K562 (cell line): Measurements from ENCODE around the gene TTC39A. TPM values are rescaled to one million over a fixed set of nuclear protein-coding genes. Genes with fewer than 3 reads are reported as not detected.

Source experiments
- BHLHE40 ChIP-seq: IDR thresholded peaks from 2 replicates; pipeline ENCODE4 v1.6.1; 2011; ENCODE audit warnings: low read length, improper control_type of control experiment
- BRF1 ChIP-seq: IDR thresholded peaks from 3 replicates; pipeline ENCODE4 v1.6.1; 2011; ENCODE audit warnings: borderline replicate concordance, mild to moderate bottlenecking; ENCODE audit not compliant: insufficient read length; ENCODE audit errors: extremely low read depth
- EWSR1 ChIP-seq: fragments of 450-650 bp; IDR thresholded peaks from 2 replicates; pipeline ENCODE4 v1.6.1; 2018; ENCODE audit warnings: borderline replicate concordance, mild to moderate bottlenecking, low read depth, moderate library complexity; ENCODE audit not compliant: partially characterized antibody
- HMG20A ChIP-seq: fragments of 450-650 bp; formaldehyde crosslinking; conservative IDR thresholded peaks from 2 replicates; pipeline ENCODE4 v1.4.0; 2020; ENCODE audit warnings: mild to moderate bottlenecking, mixed read lengths
- NFE2L1 ChIP-seq: fragments of 450-650 bp; IDR thresholded peaks from 2 replicates; pipeline ENCODE4 v1.6.1; 2016; ENCODE audit warnings: missing genetic modification characterization, low read depth, mild to moderate bottlenecking, missing compliant biosample characterization, moderate library complexity, borderline replicate concordance
- NFYB ChIP-seq: IDR thresholded peaks from 2 replicates; pipeline ENCODE4 v1.6.1; 2011; ENCODE audit warnings: mild to moderate bottlenecking, moderate library complexity; ENCODE audit not compliant: insufficient read length; ENCODE audit errors: extremely low read depth
- PRDM10 ChIP-seq: fragments of 450-650 bp; IDR thresholded peaks from 2 replicates; pipeline ENCODE4 v1.6.1; 2018; ENCODE audit not compliant: partially characterized antibody
- RCOR1 ChIP-seq, 2 experiments: IDR thresholded peaks; 2 replicates each; pipeline ENCODE4 v1.6.1; 2012; ENCODE audit warnings: low read depth in 2 of 2, low read length in 2 of 2, borderline replicate concordance in 1 of 2, improper control_type of control experiment in 1 of 2
- TAF1 ChIP-seq: IDR thresholded peaks from 2 replicates; pipeline ENCODE4 v1.6.1; 2011; ENCODE audit warnings: mild to moderate bottlenecking, low read length, moderate library complexity; ENCODE audit not compliant: insufficient read depth, control insufficient read depth, severe bottlenecking; ENCODE audit errors: extremely low read depth
- ZBTB40 ChIP-seq, 2 experiments: fragments of 450-650 bp in 1 of 2; sonication (generic) in 1 of 2; formaldehyde crosslinking in 1 of 2; IDR thresholded peaks; 2 replicates each; pipeline versions ENCODE4 v1.7.1 to v1.9.0; 2016 to 2022; ENCODE audit warnings: inconsistent platforms in 1 of 2, mild to moderate bottlenecking in 1 of 2, missing genetic modification reagents in 1 of 2
- ZBTB8A ChIP-seq: fragments of 450-650 bp; IDR thresholded peaks from 2 replicates; pipeline ENCODE4 v1.6.1; 2018; ENCODE audit warnings: mild to moderate bottlenecking, moderate library complexity; ENCODE audit not compliant: partially characterized antibody
- polyA plus RNA-seq, 8 experiments: library from polyadenylated mRNA; depleted of rRNA in 4 of 8; stranded (reverse) in 5 of 8; unstranded in 3 of 8; fragments of >200 nt; fragmentation: Nextera tagmentation in 2 of 8; fragmentation: Illumina TruSeq in 1 of 8; extraction: Ambion mirVana in 2 of 8; extraction: Trizol in 1 of 8; gene quantifications; 2 replicates each; pipeline versions ENCODE4 v1.2.1 to v1.2.3, GENCODE V29; 2011 to 2014; ENCODE audit warnings: inconsistent platforms in 1 of 8, missing spikeins in 1 of 8
- total RNA-seq, 7 experiments: library from RNA; depleted of rRNA in 6 of 7; stranded (reverse); fragments of >200 nt in 6 of 7; fragmentation: Illumina TruSeq in 2 of 7; extraction: Trizol in 2 of 7; gene quantifications; 2 replicates each; pipeline versions ENCODE4 v1.2.1 to v1.2.3, GENCODE V29; 2011 to 2021; ENCODE audit warnings: low replicate concordance in 1 of 7

Gene TTC39A
- total and polyA plus RNA-seq, 9 of the 15 experiments (the other 6 are each of a cell fraction or from before 2014, with no cell fraction given), result 0.18 to 0.82 (median 0.35) TPM

- TF ChIP-seq BRF1, result no peak
- no peak for TF ChIP-seq ZBTB8A
- TF ChIP-seq ZBTB40 (IDR thresholded peaks at IDR 0.05), result no peak
- no peak for TF ChIP-seq ZBTB40 (CRISPR knock-in tag; IDR thresholded peaks at IDR 0.05)
- TF ChIP-seq PRDM10, result peak; percentile 64
- TF ChIP-seq HMG20A (CRISPR knock-in tag), result no peak
- TF ChIP-seq TAF1, result no peak
- TF ChIP-seq NFE2L1, result no peak
- peak; percentile 95 to 99 for TF ChIP-seq RCOR1 (IDR thresholded peaks at IDR 0.05; ENCODE audit: borderline replicate concordance in 1 of 2, low read depth in 2 of 2, low read length in 2 of 2)
- no peak for TF ChIP-seq NFYB
- peak; percentile 80 for TF ChIP-seq BHLHE40
- TF ChIP-seq EWSR1, result no peak
Measured at GRCh38 chr1:51284487-51284954, 45.8 kb downstream of the TTC39A start (continued).
